ENCODE data around the gene FLNB. TPM values are rescaled to one million over a fixed set of nuclear protein-coding genes. Genes with fewer than 3 reads are reported as not detected.

The FLNB gene
- total and polyA plus RNA-seq, 9 of the 15 experiments (the other 6 are each of a cell fraction or from before 2014, with no cell fraction given): 9.4 to 48.1 (median 25.6) TPM

DNA sequence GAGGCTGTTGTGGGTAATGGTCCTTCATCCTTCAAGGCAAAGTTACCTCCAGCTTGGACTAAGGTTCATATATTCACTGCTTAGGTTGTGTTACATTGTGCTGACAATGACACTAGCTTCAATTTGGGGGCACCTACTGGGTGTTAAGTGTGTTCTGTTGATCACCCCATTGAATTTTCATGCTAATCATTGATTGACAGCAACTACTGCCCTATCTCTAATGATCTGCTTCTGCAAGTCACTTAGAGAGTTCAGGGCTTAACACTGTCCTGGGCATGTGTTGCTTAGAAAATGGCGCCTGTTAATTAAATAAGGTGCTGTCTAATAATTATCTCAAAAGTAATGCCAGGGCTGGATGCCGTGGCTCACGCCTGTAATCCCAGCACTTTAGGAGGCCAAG lies 3.4 kb downstream of the FLNB start:
- Histone ChIP-seq H3K9me3 (replicated peaks; ENCODE audit: control insufficient read depth, insufficient read depth, low read depth, low read length) (no peaks in the 10 kb centered on the region), H3K27ac (ENCODE audit: extremely low read depth, low read depth, low read length) (no peak overlapping the region), H3K27me3 (ENCODE audit: control insufficient read depth in 2 of 2, insufficient read depth in 2 of 2, low read length in 2 of 2) (no peaks in the 10 kb centered on the region), H2AFZ (ENCODE audit: low read depth, low read length) (no peak overlapping the region), H3K79me2 (ENCODE audit: control insufficient read depth, insufficient read depth, low read length) (peaks cover 65% of the 10 kb centered on the region), H3K4me2 (ENCODE audit: insufficient read depth, low read length) (no peak overlapping the region), H3K4me1 (replicated peaks in 1 of 2; ENCODE audit: control insufficient read depth in 2 of 2, insufficient read depth in 2 of 2, low read length in 2 of 2) (peaks cover 2 to 20% of the 10 kb centered on the region in 2 experiments; a peak in 4 of 5 replicates), H3K9ac (ENCODE audit: insufficient read depth in 1 of 2, low read depth in 2 of 2, low read length in 2 of 2) (no peak overlapping the region), H3K36me3 (ENCODE audit: control insufficient read depth, insufficient read depth, low read length) (no peaks in the 10 kb centered on the region), H3K4me3 (no peak overlapping the region), H3K9me1 (ENCODE audit: control insufficient read depth, insufficient read depth, low read length) (no peaks in the 10 kb centered on the region), H4K20me1 (replicated peaks; ENCODE audit: control insufficient read depth, insufficient read depth, low read length) (peaks cover 12% of the 10 kb centered on the region; the same call in 1 of the 2 replicates)
- POLR2A ChIA-PET: interaction anchor here (0.9 to 1.7 kb wide), 2 partner anchors 8 to 34 kb away, joined by 3 to 11 read pairs; no protein-coding TSS in a partner anchor
- TF ChIP-seq RBM22 (IDR thresholded peaks at IDR 0.05; ENCODE audit: low read depth, low read length, poor library complexity, severe bottlenecking): no peak
- TF ChIP-seq, protein P1, sequence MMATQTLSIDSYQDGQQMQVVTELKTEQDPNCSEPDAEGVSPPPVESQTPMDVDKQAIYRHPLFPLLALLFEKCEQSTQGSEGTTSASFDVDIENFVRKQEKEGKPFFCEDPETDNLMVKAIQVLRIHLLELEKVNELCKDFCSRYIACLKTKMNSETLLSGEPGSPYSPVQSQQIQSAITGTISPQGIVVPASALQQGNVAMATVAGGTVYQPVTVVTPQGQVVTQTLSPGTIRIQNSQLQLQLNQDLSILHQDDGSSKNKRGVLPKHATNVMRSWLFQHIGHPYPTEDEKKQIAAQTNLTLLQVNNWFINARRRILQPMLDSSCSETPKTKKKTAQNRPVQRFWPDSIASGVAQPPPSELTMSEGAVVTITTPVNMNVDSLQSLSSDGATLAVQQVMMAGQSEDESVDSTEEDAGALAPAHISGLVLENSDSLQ (IDR thresholded peaks at IDR 0.05): peak; percentile 53; the same call in 1 of the 2 replicates
- in situ Hi-C loops (cut with MboI) (loop anchor here (25.0 kb wide), 1 partner anchor 151 kb away; no protein-coding TSS in a partner anchor), intact Hi-C loops (cut with micrococcal nuclease) (no loop called here)
- FAIRE-seq (no peak), DNase-seq (ENCODE audit: extremely low read depth in 1 of 4, low spot score in 3 of 4) (no peak), ATAC-seq (no peak)
- WGBS (ENCODE audit: insufficient coverage, low coverage, missing lambda C conversion rate): 86% methylated on average over 3 of the region's 3 CpGs
- CTCF ChIA-PET (ENCODE audit: low intra/inter-chr PET ratio): no interaction called here
- BruUV-seq (replicated peaks): no TSS peak

DNA sequence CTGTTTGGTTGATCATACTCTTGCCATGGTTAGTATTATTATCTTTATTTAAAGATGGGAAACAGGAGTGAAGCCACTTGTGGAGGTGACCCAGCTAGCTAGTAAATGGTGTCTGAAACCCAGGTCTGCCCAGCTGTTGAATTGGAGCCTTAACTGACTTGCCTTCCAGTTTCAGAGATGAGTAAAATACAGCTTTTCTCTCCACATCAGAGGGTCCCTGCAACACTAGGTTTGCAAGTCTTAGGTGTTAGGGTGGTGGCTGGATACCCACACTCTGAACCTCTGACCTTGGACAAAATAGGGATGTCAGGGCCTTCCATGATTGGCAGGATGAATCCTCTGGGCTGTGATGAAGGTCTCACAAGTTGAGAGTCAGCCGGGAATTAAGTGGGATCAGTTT lies 4.1 kb downstream of the FLNB start:
- ATAC-seq: no peak
- Histone ChIP-seq H4K20me1 (replicated peaks; ENCODE audit: control insufficient read depth, insufficient read depth, low read length) (peaks cover 12% of the 10 kb centered on the region; the same call in 1 of the 2 replicates), H3K4me2 (ENCODE audit: insufficient read depth, low read length) (no peak overlapping the region), H3K27me3 (ENCODE audit: control insufficient read depth in 2 of 2, insufficient read depth in 2 of 2, low read length in 2 of 2) (no peaks in the 10 kb centered on the region), H3K4me3 (no peak overlapping the region), H3K4me1 (replicated peaks in 1 of 2; ENCODE audit: control insufficient read depth in 2 of 2, insufficient read depth in 2 of 2, low read length in 2 of 2) (peaks cover 2 to 20% of the 10 kb centered on the region in 2 experiments; a peak in 4 of 5 replicates), H3K27ac (ENCODE audit: extremely low read depth, low read depth, low read length) (no peak overlapping the region), H3K79me2 (ENCODE audit: control insufficient read depth, insufficient read depth, low read length) (peaks cover 67% of the 10 kb centered on the region), H2AFZ (ENCODE audit: low read depth, low read length) (no peak overlapping the region), H3K9ac (ENCODE audit: insufficient read depth in 1 of 2, low read depth in 2 of 2, low read length in 2 of 2) (no peak overlapping the region), H3K36me3 (ENCODE audit: control insufficient read depth, insufficient read depth, low read length) (no peaks in the 10 kb centered on the region), H3K9me1 (ENCODE audit: control insufficient read depth, insufficient read depth, low read length) (no peaks in the 10 kb centered on the region), H3K9me3 (replicated peaks; ENCODE audit: control insufficient read depth, insufficient read depth, low read depth, low read length) (no peaks in the 10 kb centered on the region)
- WGBS (ENCODE audit: insufficient coverage, low coverage, missing lambda C conversion rate): 71% methylated on average over 1 of the region's 1 CpG
- peak; percentile 56 for FAIRE-seq
- TF ChIP-seq, protein P2, sequence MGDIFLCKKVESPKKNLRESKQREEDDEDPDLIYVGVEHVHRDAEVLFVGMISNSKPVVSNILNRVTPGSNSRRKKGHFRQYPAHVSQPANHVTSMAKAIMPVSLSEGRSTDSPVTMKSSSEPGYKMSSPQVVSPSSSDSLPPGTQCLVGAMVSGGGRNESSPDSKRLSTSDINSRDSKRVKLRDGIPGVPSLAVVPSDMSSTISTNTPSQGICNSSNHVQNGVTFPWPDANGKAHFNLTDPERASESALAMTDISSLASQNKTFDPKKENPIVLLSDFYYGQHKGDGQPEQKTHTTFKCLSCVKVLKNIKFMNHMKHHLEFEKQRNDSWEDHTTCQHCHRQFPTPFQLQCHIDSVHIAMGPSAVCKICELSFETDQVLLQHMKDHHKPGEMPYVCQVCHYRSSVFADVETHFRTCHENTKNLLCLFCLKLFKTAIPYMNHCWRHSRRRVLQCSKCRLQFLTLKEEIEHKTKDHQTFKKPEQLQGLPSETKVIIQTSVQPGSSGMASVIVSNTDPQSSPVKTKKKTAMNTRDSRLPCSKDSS (IDR thresholded peaks at IDR 0.05; ENCODE audit: low read depth, partially characterized antibody): no peak
- TF ChIP-seq ZNF146 (CRISPR knock-in tag; IDR thresholded peaks at IDR 0.05; ENCODE audit: unreplicated experiment): no peak
- TF ChIP-seq, protein P3, sequence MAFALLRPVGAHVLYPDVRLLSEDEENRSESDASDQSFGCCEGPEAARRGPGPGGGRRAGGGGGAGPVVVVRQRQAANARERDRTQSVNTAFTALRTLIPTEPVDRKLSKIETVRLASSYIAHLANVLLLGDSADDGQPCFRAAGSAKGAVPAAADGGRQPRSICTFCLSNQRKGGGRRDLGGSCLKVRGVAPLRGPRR (CRISPR knock-in tag; IDR thresholded peaks at IDR 0.05): no peak
- TF ChIP-seq, protein P4, sequence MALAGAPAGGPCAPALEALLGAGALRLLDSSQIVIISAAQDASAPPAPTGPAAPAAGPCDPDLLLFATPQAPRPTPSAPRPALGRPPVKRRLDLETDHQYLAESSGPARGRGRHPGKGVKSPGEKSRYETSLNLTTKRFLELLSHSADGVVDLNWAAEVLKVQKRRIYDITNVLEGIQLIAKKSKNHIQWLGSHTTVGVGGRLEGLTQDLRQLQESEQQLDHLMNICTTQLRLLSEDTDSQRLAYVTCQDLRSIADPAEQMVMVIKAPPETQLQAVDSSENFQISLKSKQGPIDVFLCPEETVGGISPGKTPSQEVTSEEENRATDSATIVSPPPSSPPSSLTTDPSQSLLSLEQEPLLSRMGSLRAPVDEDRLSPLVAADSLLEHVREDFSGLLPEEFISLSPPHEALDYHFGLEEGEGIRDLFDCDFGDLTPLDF (CRISPR knock-in tag; IDR thresholded peaks at IDR 0.05): no peak
- no peak for TF ChIP-seq BRD4 (IDR thresholded peaks at IDR 0.05)
- TF ChIP-seq KAT7 (CRISPR knock-in tag; IDR thresholded peaks at IDR 0.05; ENCODE audit: borderline replicate concordance): no peak
- in situ Hi-C loops (cut with MboI): loop anchor here (25.0 kb wide), 1 partner anchor 150 kb away; no protein-coding TSS in a partner anchor
- POLR2A ChIA-PET: interaction anchor here (0.6 kb wide), 3 partner anchors 56 to 197 kb away, joined by 3 to 4 read pairs (median 3); no protein-coding TSS in a partner anchor
- BruUV-seq (replicated peaks): no TSS peak
- DNase-seq (ENCODE audit: extremely low read depth in 1 of 4, low spot score in 3 of 4): no peak
- intact Hi-C loops (cut with micrococcal nuclease): no loop called here
- CTCF ChIA-PET (ENCODE audit: low intra/inter-chr PET ratio): no interaction called here

Data from K562 (cell line).